Testis (tissue), 3 donors: ENCODE measurements around the gene TRPC4. TPM values are rescaled to one million over a fixed set of nuclear protein-coding genes. Genes with fewer than 3 reads are reported as not detected.

Experiments
- DNase-seq: peaks from one replicate; pipeline ENCODE4 v3.0.0-alpha.2; 2019
- H3K27ac ChIP-seq, 2 donors: fragments of 200-600 bp; sonication (generic); one replicate each; pipeline ENCODE4 v1.5.1; 2019
- H3K27me3 ChIP-seq: fragments of 200-600 bp; sonication (generic); one replicate; pipeline ENCODE4 v1.5.1; 2019
- H3K36me3 ChIP-seq: fragments of 200-600 bp; sonication (generic); one replicate; pipeline ENCODE4 v1.5.1; 2017; ENCODE audit warnings: low read depth; ENCODE audit errors: missing control alignments
- H3K4me1 ChIP-seq: fragments of 200-600 bp; sonication (generic); one replicate; pipeline ENCODE4 v1.5.1; 2019
- H3K4me3 ChIP-seq, 2 donors: fragments of 200-600 bp; sonication (generic); one replicate each; pipeline ENCODE4 v1.5.1; 2017 to 2019
- H3K9me3 ChIP-seq: fragments of 200-600 bp; sonication (generic); one replicate; pipeline ENCODE4 v1.5.1; 2017
- POLR2A ChIP-seq: fragments of 450-650 bp; IDR thresholded peaks from one replicate; pipeline ENCODE4 v1.6.1; 2017; ENCODE audit warnings: antibody characterized with exemption, mild to moderate bottlenecking, moderate library complexity
- WGBS, 2 donors: methylation state at CpG; one replicate each; pipeline ENCODE4 v1.1.5; 2018; 5-methylcytosine and 5-hydroxymethylcytosine counted together
- intact Hi-C: fragments of 100-400 bp; cut with DNase I; formaldehyde crosslinking; loops from one replicate; pipeline ENCODE4 v1.15.1; 2023; ENCODE audit warnings: low total_unique reads
- polyA plus RNA-seq: library from polyadenylated mRNA; stranded (reverse); fragments of 350-450 nt; fragmentation: Illumina TruSeq; extraction: RNeasy Lipid Tissue Mini Kit (QIAGEN cat#74804); gene quantifications from one replicate; pipeline ENCODE4 v1.2.3, GENCODE V29; 2014; ENCODE audit warnings: low read depth, low replicate concordance; ENCODE audit not compliant: insufficient read depth
- total RNA-seq, 2 donors: library from RNA; depleted of rRNA; stranded (reverse); fragments of >200 nt; gene quantifications; one replicate each; pipeline ENCODE4 v1.2.3, GENCODE V29; 2016
- TF ChIP-seq, protein P1 (sequence below), 3 experiments: fragments of 450-650 bp in 2 of 3; fragments of 200-600 bp in 1 of 3; sonication (generic) in 1 of 3; IDR thresholded peaks; one replicate each; pipeline ENCODE4 v1.5.1; 2016 to 2019; ENCODE audit warnings: antibody characterized with exemption in 3 of 3, mild to moderate bottlenecking in 2 of 3, moderate library complexity in 1 of 3

TRPC4 gene
- total and polyA plus RNA-seq, 3 donors from 2014 or later: 0.06 to 0.12 TPM; not detected in 1

DNA sequence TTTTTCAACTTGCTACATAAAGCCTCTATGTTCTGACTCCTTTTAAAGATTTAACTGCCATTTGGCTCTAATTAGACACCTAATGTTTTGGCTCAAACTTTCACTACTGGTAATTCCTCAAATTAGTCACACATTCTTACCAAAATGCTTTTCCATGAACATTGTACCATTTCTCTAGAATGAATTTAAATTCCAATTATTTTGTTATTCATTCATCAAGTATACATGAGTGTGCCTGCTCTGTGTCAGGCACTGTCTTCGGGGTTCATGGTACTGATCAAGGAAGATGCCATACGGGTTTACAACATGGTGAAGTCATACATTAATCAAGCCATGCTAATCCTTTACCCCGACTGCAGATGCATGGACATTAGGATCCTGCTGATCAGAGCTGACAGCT, 201.9 kb downstream of the TRPC4 start:
- DNase-seq: no peak
- Histone ChIP-seq H3K27me3 (no peaks in the 10 kb centered on the region), H3K4me3 (no peak overlapping the region), H3K27ac (no peak overlapping the region), H3K9me3 (no peaks in the 10 kb centered on the region), H3K4me1 (no peaks in the 10 kb centered on the region), H3K36me3 (no peaks in the 10 kb centered on the region)
- 44 to 57% methylated on average over 3 of the region's 3 CpGs for WGBS, 2 donors
- intact Hi-C loops: no loop called here
- TF ChIP-seq POLR2A: no peak
- TF ChIP-seq, protein P1, sequence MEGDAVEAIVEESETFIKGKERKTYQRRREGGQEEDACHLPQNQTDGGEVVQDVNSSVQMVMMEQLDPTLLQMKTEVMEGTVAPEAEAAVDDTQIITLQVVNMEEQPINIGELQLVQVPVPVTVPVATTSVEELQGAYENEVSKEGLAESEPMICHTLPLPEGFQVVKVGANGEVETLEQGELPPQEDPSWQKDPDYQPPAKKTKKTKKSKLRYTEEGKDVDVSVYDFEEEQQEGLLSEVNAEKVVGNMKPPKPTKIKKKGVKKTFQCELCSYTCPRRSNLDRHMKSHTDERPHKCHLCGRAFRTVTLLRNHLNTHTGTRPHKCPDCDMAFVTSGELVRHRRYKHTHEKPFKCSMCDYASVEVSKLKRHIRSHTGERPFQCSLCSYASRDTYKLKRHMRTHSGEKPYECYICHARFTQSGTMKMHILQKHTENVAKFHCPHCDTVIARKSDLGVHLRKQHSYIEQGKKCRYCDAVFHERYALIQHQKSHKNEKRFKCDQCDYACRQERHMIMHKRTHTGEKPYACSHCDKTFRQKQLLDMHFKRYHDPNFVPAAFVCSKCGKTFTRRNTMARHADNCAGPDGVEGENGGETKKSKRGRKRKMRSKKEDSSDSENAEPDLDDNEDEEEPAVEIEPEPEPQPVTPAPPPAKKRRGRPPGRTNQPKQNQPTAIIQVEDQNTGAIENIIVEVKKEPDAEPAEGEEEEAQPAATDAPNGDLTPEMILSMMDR (IDR thresholded peaks at IDR 0.05): no peak

- Histone ChIP-seq H3K9me3 (no peaks in the 10 kb centered on the region), H3K27ac (no peak overlapping the region), H3K4me3 (no peak overlapping the region), H3K4me1 (no peaks in the 10 kb centered on the region), H3K27me3 (no peaks in the 10 kb centered on the region), H3K36me3 (no peaks in the 10 kb centered on the region)
- 55 to 67% methylated on average over 2 of the region's 2 CpGs for WGBS, 2 donors
- intact Hi-C loops: no loop called here
- DNase-seq: no peak
- TF ChIP-seq, protein P1 (IDR thresholded peaks at IDR 0.05): no peak
- TF ChIP-seq POLR2A: no peak
Observed at GRCh38 chr13:37666036-37666435, 203.5 kb downstream of the TRPC4 start.

GRCh38 chr13:37665420-37665819, 204.2 kb downstream of the TRPC4 start:
- Histone ChIP-seq H3K4me3 (no peak overlapping the region), H3K9me3 (no peaks in the 10 kb centered on the region), H3K36me3 (no peaks in the 10 kb centered on the region), H3K27ac (no peak overlapping the region), H3K4me1 (no peaks in the 10 kb centered on the region), H3K27me3 (no peaks in the 10 kb centered on the region)
- intact Hi-C loops: no loop called here
- TF ChIP-seq POLR2A: no peak
- TF ChIP-seq, protein P1 (IDR thresholded peaks at IDR 0.05): no peak
- 75 to 81% methylated on average over 2 of the region's 2 CpGs for WGBS, 2 donors
- no peak for DNase-seq

GRCh38 chr13:37663724-37664123, 205.8 kb downstream of the TRPC4 start:
- H3K36me3 ChIP-seq: no peaks in the 10 kb centered on the region
- TF ChIP-seq, protein P1 (IDR thresholded peaks at IDR 0.05): no peak
- no peak for TF ChIP-seq POLR2A
- no peaks in the 10 kb centered on the region for H3K4me1 ChIP-seq
- WGBS, 2 donors: 84 to 89% methylated on average over 4 of the region's 4 CpGs
- no peaks in the 10 kb centered on the region for H3K27me3 ChIP-seq
- no peaks in the 10 kb centered on the region for H3K9me3 ChIP-seq
- H3K27ac ChIP-seq: no peak overlapping the region
- no peak overlapping the region for H3K4me3 ChIP-seq
- no peak for DNase-seq
- intact Hi-C loops: no loop called here

- Histone ChIP-seq H3K4me1 (no peaks in the 10 kb centered on the region), H3K4me3 (no peak overlapping the region), H3K9me3 (no peaks in the 10 kb centered on the region), H3K27ac (no peak overlapping the region), H3K27me3 (no peaks in the 10 kb centered on the region), H3K36me3 (no peaks in the 10 kb centered on the region)
- DNase-seq: no peak
- intact Hi-C loops: no loop called here
- 70 to 74% methylated on average over 3 of the region's 3 CpGs for whole genome bisulfite sequencing, 2 donors
- TF ChIP-seq, protein P1 (IDR thresholded peaks at IDR 0.05): no peak
- no peak for TF ChIP-seq POLR2A
Observed at GRCh38 chr13:37662624-37663023, 206.9 kb downstream of the TRPC4 start.
